ENCODE measurements around the gene PPP2R2C. TPM values are rescaled to one million over a fixed set of nuclear protein-coding genes. Genes with fewer than 3 reads are reported as not detected.

The PPP2R2C gene
- polyA plus RNA-seq, 4 donors, result 0.16 to 2.3 (median 0.81) TPM; not detected in 1

- no peak overlapping the region for H3K27ac ChIP-seq (ENCODE audit: low read depth in 1 of 3, low read length in 2 of 3)
- no peaks in the 10 kb centered on the region for H3K27me3 ChIP-seq (ENCODE audit: control insufficient read depth in 3 of 3, insufficient read depth in 3 of 3, low read length in 3 of 3)
- DNase-seq (no peak), FAIRE-seq (no peak)
- H3K4me3 ChIP-seq (ENCODE audit: low read depth in 1 of 3, low read length in 3 of 3), result no peak overlapping the region
- H3K9me3 ChIP-seq (ENCODE audit: control insufficient read depth in 2 of 2, insufficient read depth in 1 of 2, low read depth in 1 of 2, low read length in 1 of 2), result no peaks in the 10 kb centered on the region
- no peaks in the 10 kb centered on the region for H3K4me1 ChIP-seq (ENCODE audit: control insufficient read depth in 3 of 3, insufficient read depth in 2 of 3, low read depth in 1 of 3, low read length in 2 of 3)
- 67 to 74% (median 71%) methylated on average over 15 of the region's 15 CpGs for WGBS, 3 donors
- no peaks in the 10 kb centered on the region for H3K36me3 ChIP-seq (ENCODE audit: control insufficient read depth in 3 of 3, insufficient read depth in 2 of 3, low read depth in 1 of 3, low read length in 3 of 3)
Measured at GRCh38 chr4:6449746-6450369, 22.6 kb downstream of the PPP2R2C start.

- H3K4me3 ChIP-seq (ENCODE audit: low read depth in 1 of 3, low read length in 3 of 3), result no peak overlapping the region
- no peak for DNase-seq
- no peaks in the 10 kb centered on the region for H3K4me1 ChIP-seq (ENCODE audit: control insufficient read depth in 3 of 3, insufficient read depth in 2 of 3, low read depth in 1 of 3, low read length in 2 of 3)
- H3K9me3 ChIP-seq (ENCODE audit: control insufficient read depth in 2 of 2, insufficient read depth in 1 of 2, low read depth in 1 of 2, low read length in 1 of 2), result no peaks in the 10 kb centered on the region
- no peaks in the 10 kb centered on the region for H3K27me3 ChIP-seq (ENCODE audit: control insufficient read depth in 3 of 3, insufficient read depth in 3 of 3, low read length in 3 of 3)
- no peak overlapping the region for H3K27ac ChIP-seq (ENCODE audit: low read depth in 1 of 3, low read length in 2 of 3)
- no peaks in the 10 kb centered on the region for H3K36me3 ChIP-seq (ENCODE audit: control insufficient read depth in 3 of 3, insufficient read depth in 2 of 3, low read depth in 1 of 3, low read length in 3 of 3)
- FAIRE-seq, result no peak
- WGBS, 3 donors, result 75 to 81% (median 78%) methylated on average over 14 of the region's 14 CpGs
Measured at GRCh38 chr4:6449335-6449734, 23.1 kb downstream of the PPP2R2C start.

- WGBS, 3 donors, result 74 to 80% (median 76%) methylated on average over 18 to 21 of the region's 21 CpGs
- no peak for DNase-seq
Measured at GRCh38 chr4:6448476-6449170, 23.8 kb downstream of the PPP2R2C start.

GRCh38 chr4:6447672-6448171 is 24.7 kb downstream of the PPP2R2C start:
- WGBS, 3 donors, result 67 to 77% (median 72%) methylated on average over 22 of the region's 22 CpGs
- no peaks in the 10 kb centered on the region for H3K9me3 ChIP-seq (ENCODE audit: control insufficient read depth in 2 of 2, insufficient read depth in 1 of 2, low read depth in 1 of 2, low read length in 1 of 2)
- no peaks in the 10 kb centered on the region for H3K4me1 ChIP-seq (ENCODE audit: control insufficient read depth in 3 of 3, insufficient read depth in 2 of 3, low read depth in 1 of 3, low read length in 2 of 3)
- FAIRE-seq (no peak), DNase-seq (no peak)
- no peaks in the 10 kb centered on the region for H3K27me3 ChIP-seq (ENCODE audit: control insufficient read depth in 3 of 3, insufficient read depth in 3 of 3, low read length in 3 of 3)
- H3K27ac ChIP-seq (ENCODE audit: low read depth in 1 of 3, low read length in 2 of 3), result no peak overlapping the region
- H3K4me3 ChIP-seq (ENCODE audit: low read depth in 1 of 3, low read length in 3 of 3), result no peak overlapping the region
- H3K36me3 ChIP-seq (ENCODE audit: control insufficient read depth in 3 of 3, insufficient read depth in 2 of 3, low read depth in 1 of 3, low read length in 3 of 3), result no peaks in the 10 kb centered on the region

More at GRCh38 chr4:6448476-6449170, 23.8 kb downstream of the PPP2R2C start:
- H3K9me3 ChIP-seq (ENCODE audit: control insufficient read depth in 2 of 2, insufficient read depth in 1 of 2, low read depth in 1 of 2, low read length in 1 of 2), result no peaks in the 10 kb centered on the region
- no peak overlapping the region for H3K27ac ChIP-seq (ENCODE audit: low read depth in 1 of 3, low read length in 2 of 3)
- no peak for FAIRE-seq
- no peaks in the 10 kb centered on the region for H3K4me1 ChIP-seq (ENCODE audit: control insufficient read depth in 3 of 3, insufficient read depth in 2 of 3, low read depth in 1 of 3, low read length in 2 of 3)
- H3K4me3 ChIP-seq (ENCODE audit: low read depth in 1 of 3, low read length in 3 of 3), result no peak overlapping the region
- no peaks in the 10 kb centered on the region for H3K27me3 ChIP-seq (ENCODE audit: control insufficient read depth in 3 of 3, insufficient read depth in 3 of 3, low read length in 3 of 3)
- H3K36me3 ChIP-seq (ENCODE audit: control insufficient read depth in 3 of 3, insufficient read depth in 2 of 3, low read depth in 1 of 3, low read length in 3 of 3), result no peaks in the 10 kb centered on the region

GRCh38 chr4:6446538-6447451 is 25.6 kb downstream of the PPP2R2C start:
- Histone ChIP-seq H3K27me3 (ENCODE audit: control insufficient read depth in 3 of 3, insufficient read depth in 3 of 3, low read length in 3 of 3) (no peaks in the 10 kb centered on the region), H3K36me3 (ENCODE audit: control insufficient read depth in 3 of 3, insufficient read depth in 2 of 3, low read depth in 1 of 3, low read length in 3 of 3) (no peaks in the 10 kb centered on the region), H3K4me3 (ENCODE audit: low read depth in 1 of 3, low read length in 3 of 3) (no peak overlapping the region), H3K4me1 (ENCODE audit: control insufficient read depth in 3 of 3, insufficient read depth in 2 of 3, low read depth in 1 of 3, low read length in 2 of 3) (no peaks in the 10 kb centered on the region), H3K9me3 (ENCODE audit: control insufficient read depth in 2 of 2, insufficient read depth in 1 of 2, low read depth in 1 of 2, low read length in 1 of 2) (no peaks in the 10 kb centered on the region), H3K27ac (ENCODE audit: low read depth in 1 of 3, low read length in 2 of 3) (no peak overlapping the region)
- DNase-seq, result no peak
- WGBS, 3 donors, result 44 to 48% (median 47%) methylated on average over 22 of the region's 22 CpGs
- no peak for FAIRE-seq

- no peak overlapping the region for H3K27ac ChIP-seq (ENCODE audit: low read depth in 1 of 3, low read length in 2 of 3)
- no peaks in the 10 kb centered on the region for H3K4me1 ChIP-seq (ENCODE audit: control insufficient read depth in 3 of 3, insufficient read depth in 2 of 3, low read depth in 1 of 3, low read length in 2 of 3)
- 72 to 81% (median 78%) methylated on average over 14 of the region's 14 CpGs for WGBS, 3 donors
- FAIRE-seq (no peak), DNase-seq (no peak)
- no peaks in the 10 kb centered on the region for H3K9me3 ChIP-seq (ENCODE audit: control insufficient read depth in 2 of 2, insufficient read depth in 1 of 2, low read depth in 1 of 2, low read length in 1 of 2)
- no peak overlapping the region for H3K4me3 ChIP-seq (ENCODE audit: low read depth in 1 of 3, low read length in 3 of 3)
- no peaks in the 10 kb centered on the region for H3K36me3 ChIP-seq (ENCODE audit: control insufficient read depth in 3 of 3, insufficient read depth in 2 of 3, low read depth in 1 of 3, low read length in 3 of 3)
- no peaks in the 10 kb centered on the region for H3K27me3 ChIP-seq (ENCODE audit: control insufficient read depth in 3 of 3, insufficient read depth in 3 of 3, low read length in 3 of 3)
Measured at GRCh38 chr4:6446130-6446482, 26.3 kb downstream of the PPP2R2C start.

GRCh38 chr4:6445403-6446129 is 26.8 kb downstream of the PPP2R2C start:
- no peak for DNase-seq
- no peak overlapping the region for H3K4me3 ChIP-seq (ENCODE audit: low read depth in 1 of 3, low read length in 3 of 3)
- H3K27me3 ChIP-seq (ENCODE audit: control insufficient read depth in 3 of 3, insufficient read depth in 3 of 3, low read length in 3 of 3), result no peaks in the 10 kb centered on the region
- 68 to 76% (median 73%) methylated on average over 5 of the region's 5 CpGs for WGBS, 3 donors
- H3K9me3 ChIP-seq (ENCODE audit: control insufficient read depth in 2 of 2, insufficient read depth in 1 of 2, low read depth in 1 of 2, low read length in 1 of 2), result no peaks in the 10 kb centered on the region
- no peaks in the 10 kb centered on the region for H3K4me1 ChIP-seq (ENCODE audit: control insufficient read depth in 3 of 3, insufficient read depth in 2 of 3, low read depth in 1 of 3, low read length in 2 of 3)
- FAIRE-seq, result no peak
- H3K27ac ChIP-seq (ENCODE audit: low read depth in 1 of 3, low read length in 2 of 3), result no peak overlapping the region
- no peaks in the 10 kb centered on the region for H3K36me3 ChIP-seq (ENCODE audit: control insufficient read depth in 3 of 3, insufficient read depth in 2 of 3, low read depth in 1 of 3, low read length in 3 of 3)

- FAIRE-seq, result no peak
- no peaks in the 10 kb centered on the region for H3K27me3 ChIP-seq (ENCODE audit: control insufficient read depth in 3 of 3, insufficient read depth in 3 of 3, low read length in 3 of 3)
- 60 to 63% (median 61%) methylated on average over 6 of the region's 6 CpGs for WGBS, 3 donors
Measured at GRCh38 chr4:6444582-6444981, 27.8 kb downstream of the PPP2R2C start.

More at GRCh38 chr4:6444582-6444981, 27.8 kb downstream of the PPP2R2C start:
- Histone ChIP-seq H3K9me3 (ENCODE audit: control insufficient read depth in 2 of 2, insufficient read depth in 1 of 2, low read depth in 1 of 2, low read length in 1 of 2) (no peaks in the 10 kb centered on the region), H3K27ac (ENCODE audit: low read depth in 1 of 3, low read length in 2 of 3) (no peak overlapping the region), H3K4me1 (ENCODE audit: control insufficient read depth in 3 of 3, insufficient read depth in 2 of 3, low read depth in 1 of 3, low read length in 2 of 3) (no peaks in the 10 kb centered on the region), H3K36me3 (ENCODE audit: control insufficient read depth in 3 of 3, insufficient read depth in 2 of 3, low read depth in 1 of 3, low read length in 3 of 3) (no peaks in the 10 kb centered on the region), H3K4me3 (ENCODE audit: low read depth in 1 of 3, low read length in 3 of 3) (no peak overlapping the region)
- no peak for DNase-seq
